GM12878 (cell line): ENCODE results near the gene F12. TPM values are rescaled to one million over a fixed set of nuclear protein-coding genes. Genes with fewer than 3 reads are reported as not detected.
A peak's percentile ranks its signal among the peaks of the same experiment; 100 is the strongest.

Experiments used
- ATAC-seq: fragments of 200-7000 bp; cut with Tn5 transposase; 3 replicates; pipeline ENCODE4 v1.9.1; 2020; ENCODE audit warnings: mild to moderate bottlenecking, moderate library complexity
- BruUV-seq: library from RNA; stranded (reverse); fragments of 400-500 nt; replicated peaks from 2 replicates; lab custom pipeline; 2021; lab: Mats Ljungman, UMichigan
- CTCF ChIA-PET: fragments of 300-600 bp; sonication (Branson Sonifier 250); formaldehyde crosslinking; extraction: SDS; loops from one replicate; lab custom pipeline; 2021; ENCODE audit warnings: inconsistent platforms; lab: Yijun Ruan, JAX
- POLR2A ChIA-PET: fragments of 350-600 bp; formaldehyde crosslinking; extraction: SDS; loops from one replicate; lab custom pipeline; 2021; ENCODE audit warnings: inconsistent platforms; lab: Charles Lee
- RAD21 ChIA-PET: fragments of 300-600 bp; sonication (Branson Sonifier 250); formaldehyde crosslinking; loops from one replicate; lab custom pipeline; 2023; ENCODE audit warnings: antibody characterized with exemption; ENCODE audit not compliant: unreplicated experiment; lab: Charles Lee
- SMC1A ChIA-PET: fragments of 300-600 bp; sonication (Branson Sonifier 250); formaldehyde crosslinking; loops from one replicate; lab custom pipeline; 2023; ENCODE audit not compliant: unreplicated experiment, uncharacterized antibody; lab: Charles Lee
- DNase-seq: peaks from one replicate; pipeline ENCODE4 v3.0.0-alpha.2; 2011; ENCODE audit warnings: low read depth, low spot score
- FAIRE-seq: peaks from 3 replicates; lab custom pipeline; 2011; peaks lifted over from hg19 to GRCh38; lab: Jason Lieb, UNC
- H2AFZ ChIP-seq: 2 replicates; pipeline ENCODE4 v1.6.0; 2011; ENCODE audit warnings: low read depth, low read length, control low read depth; ENCODE audit not compliant: control insufficient read depth
- H3K27ac ChIP-seq: 2 replicates; pipeline ENCODE4 v1.5.1; 2011; ENCODE audit warnings: control low read depth; ENCODE audit not compliant: control insufficient read depth, insufficient read depth
- H3K27me3 ChIP-seq, 2 experiments: replicated peaks in 1 of 2; 2 replicates each; pipeline versions ENCODE4 v1.6.0 to v1.6.1; 2011; ENCODE audit warnings: low read length in 1 of 2; ENCODE audit not compliant: control insufficient read depth in 2 of 2, insufficient read depth in 2 of 2
- H3K36me3 ChIP-seq, 2 experiments: 2 replicates each; pipeline ENCODE4 v1.5.1; 2011; ENCODE audit warnings: low read length in 1 of 2; ENCODE audit not compliant: control insufficient read depth in 2 of 2, insufficient read depth in 2 of 2
- H3K4me1 ChIP-seq: 2 replicates; pipeline ENCODE4 v1.6.1; 2011; ENCODE audit warnings: mild to moderate bottlenecking, low read length, moderate library complexity, mixed read lengths; ENCODE audit not compliant: control insufficient read depth, insufficient read depth
- H3K4me2 ChIP-seq: 2 replicates; pipeline ENCODE4 v1.6.0; 2011; ENCODE audit warnings: control low read depth; ENCODE audit not compliant: control insufficient read depth, insufficient read depth
- H3K4me3 ChIP-seq: fragments of 200-600 bp; sonication (generic); 2 replicates; pipeline ENCODE4 v1.5.1; 2016
- H3K79me2 ChIP-seq: 2 replicates; pipeline ENCODE4 v1.6.0; 2011; ENCODE audit warnings: low read length; ENCODE audit not compliant: control insufficient read depth, insufficient read depth
- H3K9ac ChIP-seq: 2 replicates; pipeline ENCODE4 v1.8.0; 2011; ENCODE audit warnings: low read length, control low read depth, mixed read lengths; ENCODE audit not compliant: control insufficient read depth, insufficient read depth
- H3K9me3 ChIP-seq: replicated peaks from 3 replicates; pipeline ENCODE4 v1.5.1; 2011; ENCODE audit warnings: mild to moderate bottlenecking, low read length; ENCODE audit not compliant: control insufficient read depth, insufficient read depth
- H4K20me1 ChIP-seq: 2 replicates; pipeline ENCODE4 v1.6.0; 2011; ENCODE audit not compliant: control insufficient read depth, insufficient read depth
- ATF7 ChIP-seq: fragments of 450-650 bp; IDR thresholded peaks from 2 replicates; pipeline ENCODE4 v1.6.1; 2016; ENCODE audit warnings: low read depth, mild to moderate bottlenecking
- EP300 ChIP-seq, 2 experiments: fragments of 150-350 bp in 1 of 2; IDR thresholded peaks; 2 replicates each; pipeline ENCODE4 v1.6.1; 2011 to 2012; ENCODE audit warnings: low read depth in 2 of 2, low read length in 2 of 2, borderline replicate concordance in 1 of 2, improper control_type of control experiment in 1 of 2, inconsistent platforms in 1 of 2; ENCODE audit not compliant: control insufficient read depth in 1 of 2
- FOXK2 ChIP-seq: fragments of 450-650 bp; IDR thresholded peaks from 2 replicates; pipeline ENCODE4 v1.6.1; 2017; ENCODE audit warnings: mild to moderate bottlenecking, moderate library complexity
- HDAC2 ChIP-seq: fragments of 200-600 bp; sonication (generic); IDR thresholded peaks from 2 replicates; pipeline ENCODE4 v1.6.1; 2017
- HDAC6 ChIP-seq: fragments of 200-600 bp; sonication (generic); IDR thresholded peaks from one replicate; pipeline ENCODE4 v1.8.0; 2017; ENCODE audit warnings: antibody characterized with exemption; ENCODE audit not compliant: unreplicated experiment
- IRF4 ChIP-seq: IDR thresholded peaks from 2 replicates; pipeline ENCODE4 v1.6.1; 2011; ENCODE audit warnings: low read depth, low read length
- NR2F1 ChIP-seq: fragments of 450-650 bp; conservative IDR thresholded peaks from 2 replicates; pipeline ENCODE4 v1.6.1; 2017; ENCODE audit warnings: mild to moderate bottlenecking
- PAX5 ChIP-seq: IDR thresholded peaks from 2 replicates; pipeline ENCODE4 v1.6.1; 2011; ENCODE audit warnings: low read depth, low read length, borderline replicate concordance
- POLR2A ChIP-seq: IDR thresholded peaks from 2 replicates; pipeline ENCODE4 v1.6.1; 2011; ENCODE audit warnings: low read depth, mild to moderate bottlenecking, low read length
- POLR2AphosphoS5 ChIP-seq: IDR thresholded peaks from 2 replicates; pipeline ENCODE4 v1.6.1; 2011; ENCODE audit warnings: mild to moderate bottlenecking, low read length, inconsistent platforms
- RAD51 ChIP-seq: fragments of 450-650 bp; IDR thresholded peaks from 2 replicates; pipeline ENCODE4 v1.6.1; 2016; ENCODE audit warnings: moderate library complexity, mild to moderate bottlenecking, inconsistent platforms
- RUNX3 ChIP-seq: IDR thresholded peaks from 2 replicates; pipeline ENCODE4 v1.6.1; 2012; ENCODE audit warnings: low read length, inconsistent platforms
- SREBF2 ChIP-seq: IDR thresholded peaks from 2 replicates; pipeline ENCODE4 v1.6.1; 2012; ENCODE audit warnings: mild to moderate bottlenecking, low read length
- TCF12 ChIP-seq: IDR thresholded peaks from 2 replicates; pipeline ENCODE4 v1.6.1; 2011; ENCODE audit warnings: low read depth, mild to moderate bottlenecking, low read length
- TCF3 ChIP-seq: IDR thresholded peaks from 2 replicates; pipeline ENCODE4 v1.6.1; 2012; ENCODE audit warnings: low read depth, mild to moderate bottlenecking, low read length, borderline replicate concordance; ENCODE audit not compliant: insufficient read depth
- YY1 ChIP-seq: IDR thresholded peaks from 2 replicates; pipeline ENCODE4 v1.6.1; 2011; ENCODE audit warnings: low read depth, mild to moderate bottlenecking, low read length
- ZNF207 ChIP-seq: fragments of 450-650 bp; IDR thresholded peaks from 2 replicates; pipeline ENCODE4 v1.6.1; 2014; ENCODE audit warnings: antibody characterized with exemption, mild to moderate bottlenecking, borderline replicate concordance
- WGBS: methylation state at CpG from one replicate; pipeline ENCODE4 v1.1.6; 2016; ENCODE audit warnings: low lambda C conversion rate; ENCODE audit not compliant: insufficient replicate concordance, insufficient coverage; ENCODE audit errors: missing lambda C conversion rate; 5-methylcytosine and 5-hydroxymethylcytosine counted together
- in situ Hi-C: fragments of 300-500 bp; cut with MboI; formaldehyde crosslinking; loops from 9 replicates; pipeline ENCODE4 v1.14.3; 2018; ENCODE audit warnings: mixed read lengths
- intact Hi-C: fragments of 100-400 bp; cut with micrococcal nuclease; formaldehyde crosslinking; loops from one replicate; pipeline ENCODE4 v1.14.2; 2022; ENCODE audit not compliant: unreplicated experiment
- polyA plus RNA-seq, 11 experiments: library from polyadenylated mRNA; depleted of rRNA in 4 of 11; unstranded in 6 of 11; stranded (reverse) in 5 of 11; fragments of >200 nt; fragmentation: Nextera tagmentation in 4 of 11; fragmentation: Illumina TruSeq in 1 of 11; extraction: Ambion mirVana in 4 of 11; extraction: Trizol in 1 of 11; gene quantifications; 1 replicate in 1 of 11; 2 replicates in 10 of 11; pipeline versions ENCODE4 v1.2.1 to v1.2.3, GENCODE V29; 2011 to 2016; ENCODE audit warnings: inconsistent platforms in 2 of 11, missing spikeins in 2 of 11, low read depth in 1 of 11
- total RNA-seq, 4 experiments: library from RNA; depleted of rRNA in 3 of 4; stranded (reverse); fragments of >200 nt in 3 of 4; fragmentation: Illumina TruSeq in 1 of 4; extraction: Trizol in 1 of 4; gene quantifications; 2 replicates each; pipeline versions ENCODE4 v1.2.1 to v1.2.3, GENCODE V29; 2013 to 2021
- TF ChIP-seq, protein P1 (sequence below): fragments of 450-650 bp; formaldehyde crosslinking; IDR thresholded peaks from 2 replicates; pipeline ENCODE4 v1.4.0; 2022; ENCODE audit warnings: mild to moderate bottlenecking, moderate library complexity
- TF ChIP-seq, protein P2 (sequence below): IDR thresholded peaks from 2 replicates; pipeline ENCODE4 v1.6.1; 2011; ENCODE audit warnings: borderline replicate concordance, low read depth, mild to moderate bottlenecking, moderate library complexity, low read length; ENCODE audit not compliant: insufficient read depth, poor library complexity, severe bottlenecking

F12 gene
- total and polyA plus RNA-seq, 10 of the 15 experiments (the other 5 are each of a cell fraction or from before 2014, with no cell fraction given), result 0.25 to 11.3 (median 5.5) TPM

DNA sequence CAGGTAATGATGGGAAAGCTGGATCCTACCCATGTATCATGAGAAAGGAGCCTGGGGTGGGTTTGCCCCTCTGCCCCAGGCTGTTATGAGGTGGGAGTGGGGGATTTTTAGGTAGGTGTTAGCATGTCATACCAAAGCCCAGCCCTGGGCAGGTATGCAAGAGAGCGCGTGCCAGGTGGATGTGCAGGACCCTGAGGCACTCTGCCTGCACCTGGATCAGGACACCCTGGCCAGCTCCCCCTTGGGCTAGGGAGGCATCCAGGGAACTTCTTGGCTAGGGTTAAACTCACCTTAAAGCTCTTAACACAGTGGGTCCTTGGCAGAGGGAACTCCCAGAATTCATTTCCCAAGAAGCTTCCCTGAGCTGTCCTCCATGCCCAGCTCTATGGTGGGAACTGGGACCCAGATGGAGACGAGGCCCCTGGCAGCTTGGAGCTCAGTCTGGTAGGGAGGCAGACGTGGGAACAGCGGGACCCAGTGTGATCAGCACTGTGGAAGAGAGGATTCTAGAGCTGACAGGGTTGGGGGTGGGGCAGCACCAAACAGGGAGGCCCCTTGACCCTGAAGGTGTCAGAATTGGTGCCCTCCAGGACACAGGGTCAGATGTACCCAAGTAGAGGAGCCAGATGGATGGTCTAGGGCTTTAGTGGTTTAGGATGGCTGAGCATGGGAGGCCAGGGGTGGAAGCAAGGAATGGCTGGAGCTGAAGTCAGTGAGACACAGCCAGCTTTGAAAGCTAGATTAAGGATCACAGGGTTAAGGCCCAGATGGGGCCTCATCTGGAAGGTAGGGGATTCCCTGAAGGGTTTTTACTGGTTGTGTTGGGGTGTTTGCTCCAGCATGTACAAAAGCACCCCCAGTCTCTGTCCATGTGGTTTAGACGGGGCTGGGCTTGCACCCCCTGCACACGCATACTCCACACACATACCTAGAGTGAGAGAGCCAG, 35.0 kb upstream of the F12 start:
- ATAC-seq, result peak; percentile 4
- RAD21 ChIA-PET, result interaction anchor here (0.6 to 13.5 kb wide), 7 partner anchors 11 to 126 kb away, joined by 3 to 291 read pairs (median 20); partner anchors contain the start of gene GRK6
- H3K79me2 ChIP-seq, result peaks cover 14% of the 10 kb centered on the region
- H3K27ac ChIP-seq, result peak overlapping the region; percentile 59
- FAIRE-seq, result peak; percentile 31
- H3K4me1 ChIP-seq, result peaks cover 32% of the 10 kb centered on the region
- H3K9ac ChIP-seq, result peak overlapping the region; percentile 14
- BruUV-seq, result TSS peak; percentile 49
- SMC1A ChIA-PET, result interaction anchor here (1.3 to 7.4 kb wide), 6 partner anchors 10 to 58 kb away, joined by 5 to 105 read pairs (median 12); partner anchors contain the start of gene PFN3
- intact Hi-C loops (no loop called here), in situ Hi-C loops (loop anchor here (5.0 kb wide), 1 partner anchor 127 kb away; no protein-coding TSS in a partner anchor)
- CTCF ChIA-PET, result interaction anchor here (1.1 to 16.4 kb wide), 9 partner anchors 10 to 134 kb away, joined by 3 to 391 read pairs (median 10); partner anchors contain the start of genes GRK6 and PFN3
- H4K20me1 ChIP-seq, result no peaks in the 10 kb centered on the region
- H3K4me3 ChIP-seq, result no peak overlapping the region
- no peaks in the 10 kb centered on the region for H3K27me3 ChIP-seq
- WGBS, result 46% methylated on average over 7 of the region's 7 CpGs
- no peak for DNase-seq
- H3K4me2 ChIP-seq, result peak overlapping the region; percentile 5
- POLR2A ChIA-PET, result interaction anchor here (0.6 to 13.6 kb wide), 8 partner anchors 10 to 81 kb away, joined by 3 to 358 read pairs (median 7); partner anchors contain the start of genes F12 and GRK6
- peaks cover 0 to 9% of the 10 kb centered on the region in 2 experiments; a peak in 3 of 4 replicates for H3K36me3 ChIP-seq
- no peaks in the 10 kb centered on the region for H3K9me3 ChIP-seq
- H2AFZ ChIP-seq, result no peak overlapping the region
- TF ChIP-seq HDAC6, result no peak
- TF ChIP-seq, protein P1, sequence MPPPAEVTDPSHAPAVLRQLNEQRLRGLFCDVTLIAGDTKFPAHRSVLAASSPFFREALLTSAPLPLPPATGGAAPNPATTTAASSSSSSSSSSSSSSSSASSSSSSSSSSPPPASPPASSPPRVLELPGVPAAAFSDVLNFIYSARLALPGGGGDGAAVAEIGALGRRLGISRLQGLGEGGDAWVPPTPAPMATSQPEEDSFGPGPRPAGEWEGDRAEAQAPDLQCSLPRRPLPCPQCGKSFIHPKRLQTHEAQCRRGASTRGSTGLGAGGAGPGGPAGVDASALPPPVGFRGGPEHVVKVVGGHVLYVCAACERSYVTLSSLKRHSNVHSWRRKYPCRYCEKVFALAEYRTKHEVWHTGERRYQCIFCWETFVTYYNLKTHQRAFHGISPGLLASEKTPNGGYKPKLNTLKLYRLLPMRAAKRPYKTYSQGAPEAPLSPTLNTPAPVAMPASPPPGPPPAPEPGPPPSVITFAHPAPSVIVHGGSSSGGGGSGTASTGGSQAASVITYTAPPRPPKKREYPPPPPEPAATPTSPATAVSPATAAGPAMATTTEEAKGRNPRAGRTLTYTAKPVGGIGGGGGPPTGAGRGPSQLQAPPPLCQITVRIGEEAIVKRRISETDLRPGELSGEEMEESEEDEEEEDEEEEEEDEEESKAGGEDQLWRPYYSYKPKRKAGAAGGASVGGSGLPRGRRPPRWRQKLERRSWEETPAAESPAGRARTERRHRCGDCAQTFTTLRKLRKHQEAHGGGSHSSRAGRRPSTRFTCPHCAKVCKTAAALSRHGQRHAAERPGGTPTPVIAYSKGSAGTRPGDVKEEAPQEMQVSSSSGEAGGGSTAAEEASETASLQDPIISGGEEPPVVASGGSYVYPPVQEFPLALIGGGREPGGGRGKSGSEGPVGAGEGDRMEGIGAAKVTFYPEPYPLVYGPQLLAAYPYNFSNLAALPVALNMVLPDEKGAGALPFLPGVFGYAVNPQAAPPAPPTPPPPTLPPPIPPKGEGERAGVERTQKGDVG (CRISPR knock-in tag), result no peak
- TF ChIP-seq NR2F1, result peak; percentile 75
- no peak for TF ChIP-seq EP300 (IDR thresholded peaks at IDR 0.05; ENCODE audit: borderline replicate concordance in 1 of 2, control insufficient read depth in 1 of 2, low read depth in 2 of 2, low read length in 2 of 2)
- peak; percentile 75 for TF ChIP-seq POLR2AphosphoS5
- peak; percentile 27; the same call in 1 of the 2 replicates for TF ChIP-seq RUNX3
- TF ChIP-seq TCF3, result 0 out of 2 replicates have a peak, but pooled peaks have one; percentile 3
- TF ChIP-seq IRF4, result 0 out of 2 replicates have a peak, but pooled peaks have one; percentile 4
- TF ChIP-seq POLR2A, result peak; percentile 64
- TF ChIP-seq FOXK2, result no peak
- TF ChIP-seq ATF7, result 0 out of 2 replicates have a peak, but pooled peaks have one; percentile 13
- TF ChIP-seq RAD51, result no peak
- TF ChIP-seq TCF12, result 0 out of 2 replicates have a peak, but pooled peaks have one; percentile 6
- no peak for TF ChIP-seq ZNF207
- TF ChIP-seq HDAC2, result no peak
- 0 out of 2 replicates have a peak, but pooled peaks have one; percentile 8 for TF ChIP-seq YY1
- TF ChIP-seq PAX5, result peak; percentile 17; the same call in 1 of the 2 replicates
- no peak for TF ChIP-seq SREBF2
- TF ChIP-seq, protein P2, sequence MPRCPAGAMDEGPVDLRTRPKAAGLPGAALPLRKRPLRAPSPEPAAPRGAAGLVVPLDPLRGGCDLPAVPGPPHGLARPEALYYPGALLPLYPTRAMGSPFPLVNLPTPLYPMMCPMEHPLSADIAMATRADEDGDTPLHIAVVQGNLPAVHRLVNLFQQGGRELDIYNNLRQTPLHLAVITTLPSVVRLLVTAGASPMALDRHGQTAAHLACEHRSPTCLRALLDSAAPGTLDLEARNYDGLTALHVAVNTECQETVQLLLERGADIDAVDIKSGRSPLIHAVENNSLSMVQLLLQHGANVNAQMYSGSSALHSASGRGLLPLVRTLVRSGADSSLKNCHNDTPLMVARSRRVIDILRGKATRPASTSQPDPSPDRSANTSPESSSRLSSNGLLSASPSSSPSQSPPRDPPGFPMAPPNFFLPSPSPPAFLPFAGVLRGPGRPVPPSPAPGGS, result peak; percentile 10
